HCT116 (cell line): ENCODE data around the gene CNTN4. TPM values are rescaled to one million over a fixed set of nuclear protein-coding genes. Genes with fewer than 3 reads are reported as not detected.

Experiments
- ATAC-seq: fragments of 200-7000 bp; cut with Tn5 transposase; 2 replicates; pipeline ENCODE4 v1.9.1; 2020; ENCODE audit warnings: mild to moderate bottlenecking, moderate library complexity
- BruUV-seq: library from RNA; stranded (reverse); fragments of 400-500 nt; replicated peaks from 2 replicates; lab custom pipeline; 2021; lab: Mats Ljungman, UMichigan
- CTCF ChIA-PET: fragments of 300-600 bp; sonication (Branson Sonifier 250); formaldehyde crosslinking; loops from one replicate; lab custom pipeline; 2021; ENCODE audit warnings: antibody characterized with exemption; lab: Charles Lee
- POLR2A ChIA-PET: fragments of 300-600, 350-600 bp; sonication (Branson Sonifier 250); formaldehyde crosslinking; loops from one replicate; lab custom pipeline; 2021; ENCODE audit warnings: antibody characterized with exemption; lab: Charles Lee
- RAD21 ChIA-PET, 2 experiments: fragments of 300-600 bp; sonication (Branson Sonifier 250); formaldehyde crosslinking; loops; one replicate each; lab custom pipeline; 2023; ENCODE audit warnings: low total read pairs in 2 of 2; ENCODE audit not compliant: uncharacterized antibody in 2 of 2, unreplicated experiment in 2 of 2, low non-redundant PET in 1 of 2; lab: Charles Lee
- DNase-seq: peaks from one replicate; pipeline ENCODE4 v3.0.0-alpha.2; 2010; ENCODE audit warnings: low read depth, low spot score
- H2AFZ ChIP-seq: fragments of 200-600 bp; shearing (Covaris generic), sonication (generic); 2 replicates; pipeline ENCODE4 v1.6.1; 2017; ENCODE audit warnings: low read depth, mixed run types, mixed read lengths, antibody characterized with exemption, low read length; ENCODE audit not compliant: poor library complexity, severe bottlenecking
- H3K27ac ChIP-seq: 2 replicates; pipeline ENCODE4 v1.5.1; 2012; ENCODE audit warnings: low read depth, low read length
- H3K27me3 ChIP-seq: fragments of 200-600 bp; sonication (generic); 2 replicates; pipeline ENCODE4 v1.6.1; 2016; ENCODE audit warnings: mixed run types, low read length, mixed read lengths; ENCODE audit not compliant: insufficient read depth
- H3K36me3 ChIP-seq, 2 experiments: fragments of 200-500 bp in 1 of 2; fragments of 200-600 bp in 1 of 2; sonication (Bioruptor generic) in 1 of 2; sonication (generic) in 1 of 2; 2 replicates each; pipeline versions ENCODE4 v1.5.1 to v1.6.1; 2014 to 2016; ENCODE audit warnings: low read length in 2 of 2, inconsistent platforms in 1 of 2, mixed read lengths in 1 of 2, mixed run types in 1 of 2; ENCODE audit not compliant: insufficient read depth in 2 of 2, control insufficient read depth in 1 of 2
- H3K4me1 ChIP-seq, 2 experiments: fragments of 200-600 bp in 1 of 2; sonication (generic) in 1 of 2; 2 replicates each; pipeline versions ENCODE4 v1.5.1 to v1.6.1; 2012 to 2017; ENCODE audit warnings: low read length in 2 of 2, inconsistent platforms in 1 of 2, mild to moderate bottlenecking in 1 of 2, mixed read lengths in 1 of 2, mixed run types in 1 of 2, moderate library complexity in 1 of 2; ENCODE audit not compliant: insufficient read depth in 2 of 2, control insufficient read depth in 1 of 2
- H3K4me2 ChIP-seq: fragments of 200-600 bp; sonication (generic); 2 replicates; pipeline ENCODE4 v1.6.1; 2017; ENCODE audit warnings: mixed run types, low read length, mixed read lengths
- H3K4me3 ChIP-seq, 2 experiments: fragments of 200-600 bp in 1 of 2; sonication (generic) in 1 of 2; replicated peaks in 1 of 2; 2 replicates each; pipeline ENCODE4 v1.5.1; 2011 to 2016; ENCODE audit warnings: low read length in 2 of 2, control low read depth in 1 of 2, low read depth in 1 of 2, mild to moderate bottlenecking in 1 of 2, mixed read lengths in 1 of 2, mixed run types in 1 of 2
- H3K79me2 ChIP-seq: fragments of 200-600 bp; sonication (generic); 2 replicates; pipeline ENCODE4 v1.6.1; 2017; ENCODE audit warnings: mild to moderate bottlenecking, mixed run types, low read length, moderate library complexity, mixed read lengths; ENCODE audit not compliant: insufficient read depth
- H3K9ac ChIP-seq: fragments of 200-600 bp; sonication (generic); 2 replicates; pipeline ENCODE4 v1.6.1; 2016; ENCODE audit warnings: low read length, mixed read lengths
- H3K9me2 ChIP-seq: fragments of 200-600 bp; sonication (generic), shearing (Covaris generic); 2 replicates; pipeline ENCODE4 v1.6.1; 2017; ENCODE audit warnings: mixed run types, mild to moderate bottlenecking, moderate library complexity; ENCODE audit not compliant: insufficient read depth
- H3K9me3 ChIP-seq, 2 experiments: fragments of 200-500 bp in 1 of 2; fragments of 200-600 bp in 1 of 2; sonication (Bioruptor generic) in 1 of 2; sonication (generic) in 1 of 2; 2 replicates each; pipeline ENCODE4 v1.6.1; 2014 to 2017; ENCODE audit warnings: low read length in 2 of 2, mixed read lengths in 2 of 2, inconsistent platforms in 1 of 2, low read depth in 1 of 2, mild to moderate bottlenecking in 1 of 2, mixed run types in 1 of 2, moderate library complexity in 1 of 2; ENCODE audit not compliant: control insufficient read depth in 1 of 2, insufficient read depth in 1 of 2
- H4K20me1 ChIP-seq: fragments of 200-600 bp; sonication (generic), shearing (Covaris generic); 2 replicates; pipeline ENCODE4 v1.6.1; 2017; ENCODE audit warnings: mixed run types, mild to moderate bottlenecking, moderate library complexity; ENCODE audit not compliant: insufficient read depth
- CBX3 ChIP-seq: IDR thresholded peaks from 2 replicates; pipeline ENCODE4 v1.6.1; 2012; ENCODE audit warnings: low read depth
- EGR1 ChIP-seq: IDR thresholded peaks from 2 replicates; pipeline ENCODE4 v1.6.1; 2012; ENCODE audit warnings: low read depth
- EZH2 ChIP-seq: fragments of 200-600 bp; sonication (generic); IDR thresholded peaks from 2 replicates; pipeline ENCODE4 v1.6.1; 2017; ENCODE audit warnings: antibody characterized with exemption, mixed run types
- EZH2phosphoT487 ChIP-seq: fragments of 200-600 bp; IDR thresholded peaks from 2 replicates; pipeline ENCODE4 v1.6.1; 2018; ENCODE audit warnings: antibody characterized with exemption, borderline replicate concordance
- FOSL1 ChIP-seq: IDR thresholded peaks from 2 replicates; pipeline ENCODE4 v1.6.1; 2012; ENCODE audit warnings: low read depth
- POLR2A ChIP-seq: IDR thresholded peaks from 2 replicates; pipeline ENCODE4 v1.7.0; 2011; ENCODE audit warnings: borderline replicate concordance; ENCODE audit not compliant: insufficient read depth, insufficient read length; ENCODE audit errors: extremely low read depth
- RAD21 ChIP-seq: IDR thresholded peaks from 2 replicates; pipeline ENCODE4 v1.6.1; 2012; ENCODE audit warnings: low read depth, mild to moderate bottlenecking
- REST ChIP-seq: IDR thresholded peaks from 2 replicates; pipeline ENCODE4 v1.6.1; 2012; ENCODE audit warnings: low read depth
- SIN3A ChIP-seq: IDR thresholded peaks from 2 replicates; pipeline ENCODE4 v1.6.1; 2012; ENCODE audit warnings: low read depth
- SP1 ChIP-seq: IDR thresholded peaks from 2 replicates; pipeline ENCODE4 v1.6.1; 2012; ENCODE audit warnings: low read depth
- SRF ChIP-seq: IDR thresholded peaks from 2 replicates; pipeline ENCODE4 v1.6.1; 2012; ENCODE audit warnings: low read depth
- TCF7L2 ChIP-seq: IDR thresholded peaks from 2 replicates; pipeline ENCODE4 v1.7.0; 2011; ENCODE audit warnings: borderline replicate concordance, inconsistent platforms; ENCODE audit not compliant: insufficient read depth, insufficient read length; ENCODE audit errors: extremely low read depth
- YY1 ChIP-seq: IDR thresholded peaks from 2 replicates; pipeline ENCODE4 v1.6.1; 2011; ENCODE audit warnings: low read length, low read depth, moderate library complexity, mild to moderate bottlenecking; ENCODE audit not compliant: insufficient replicate concordance; ENCODE audit errors: extremely low read depth
- ZFX ChIP-seq: fragments of 450-650 bp; IDR thresholded peaks from 2 replicates; pipeline ENCODE4 v1.6.1; 2017
- ZNF274 ChIP-seq: fragments of 200-500 bp; sonication (Bioruptor generic); IDR thresholded peaks from 2 replicates; pipeline ENCODE4 v1.6.1; 2014; ENCODE audit warnings: mild to moderate bottlenecking, low read depth, low read length, inconsistent platforms
- intact Hi-C: fragments of 100-400 bp; cut with micrococcal nuclease; formaldehyde crosslinking; loops from 2 replicates; pipeline ENCODE4 v1.10.0; 2022
- total RNA-seq: library from RNA; stranded (reverse); gene quantifications from one replicate; pipeline ENCODE4 v1.2.1, GENCODE V29; 2021; ENCODE audit not compliant: unreplicated experiment
- TF ChIP-seq, protein P1 (sequence below): IDR thresholded peaks from 2 replicates; pipeline ENCODE4 v1.6.1; 2012
- TF ChIP-seq, protein P2 (sequence below): IDR thresholded peaks from 2 replicates; pipeline ENCODE4 v1.6.1; 2012

CNTN4 gene
- total RNA-seq, 1 experiment from 2014 or later, result not detected

DNA sequence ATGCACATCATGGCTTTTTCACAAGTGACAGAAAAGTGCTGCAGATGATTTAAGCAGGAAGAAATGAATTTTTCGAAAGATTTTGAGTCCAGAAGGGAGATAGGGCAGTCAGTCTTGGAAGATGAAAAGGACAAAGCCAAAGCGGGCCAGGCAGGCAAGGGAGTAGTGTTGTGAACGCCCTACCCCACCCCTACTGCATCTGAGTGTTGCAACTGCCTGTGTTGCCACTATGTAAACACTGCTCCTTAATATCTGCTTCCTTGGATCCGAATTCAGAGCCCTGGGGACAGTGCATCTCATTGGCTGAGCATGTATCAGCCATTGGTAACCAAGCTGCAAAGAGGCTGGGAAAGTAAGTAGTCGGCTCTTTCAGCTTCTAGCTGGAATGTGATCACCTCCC lies 39.0 kb downstream of the CNTN4 start:
- Histone ChIP-seq H3K79me2 (no peaks in the 10 kb centered on the region), H3K36me3 (no peaks in the 10 kb centered on the region), H2AFZ (no peak overlapping the region), H3K4me1 (no peaks in the 10 kb centered on the region), H3K27me3 (no peaks in the 10 kb centered on the region), H3K4me2 (no peak overlapping the region), H3K4me3 (no peak overlapping the region), H3K9ac (no peak overlapping the region), H4K20me1 (no peaks in the 10 kb centered on the region), H3K9me2 (no peaks in the 10 kb centered on the region), H3K27ac (no peak overlapping the region), H3K9me3 (peaks cover 10 to 11% of the 10 kb centered on the region in 2 experiments; a peak in 2 of 4 replicates)
- ATAC-seq (no peak), DNase-seq (no peak)
- intact Hi-C loops, result no loop called here
- RAD21 ChIA-PET, result no interaction called here
- TF ChIP-seq EZH2phosphoT487, result no peak
- TF ChIP-seq YY1, result no peak
- TF ChIP-seq SIN3A, result no peak
- no peak for TF ChIP-seq ZNF274
- no peak for TF ChIP-seq RAD21
- no peak for TF ChIP-seq TCF7L2
- no peak for TF ChIP-seq CBX3
- no peak for TF ChIP-seq EGR1
- no peak for TF ChIP-seq ZFX
- TF ChIP-seq, protein P1, sequence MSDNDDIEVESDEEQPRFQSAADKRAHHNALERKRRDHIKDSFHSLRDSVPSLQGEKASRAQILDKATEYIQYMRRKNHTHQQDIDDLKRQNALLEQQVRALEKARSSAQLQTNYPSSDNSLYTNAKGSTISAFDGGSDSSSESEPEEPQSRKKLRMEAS, result no peak
- no peak for TF ChIP-seq POLR2A
- no peak for TF ChIP-seq EZH2
- TF ChIP-seq REST, result no peak
- no peak for TF ChIP-seq SRF
- TF ChIP-seq SP1, result no peak
- TF ChIP-seq FOSL1, result no peak
- TF ChIP-seq, protein P2, sequence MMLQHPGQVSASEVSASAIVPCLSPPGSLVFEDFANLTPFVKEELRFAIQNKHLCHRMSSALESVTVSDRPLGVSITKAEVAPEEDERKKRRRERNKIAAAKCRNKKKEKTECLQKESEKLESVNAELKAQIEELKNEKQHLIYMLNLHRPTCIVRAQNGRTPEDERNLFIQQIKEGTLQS, result no peak
- POLR2A ChIA-PET, result no interaction called here
- CTCF ChIA-PET, result no interaction called here
- BruUV-seq, result no TSS peak
